Mucosa of stomach (tissue), 1 donor: ENCODE data around the gene RAMP3.

Experiments used
- H3K27me3 ChIP-seq: one replicate; pipeline ENCODE4 v1.7.0; 2013; ENCODE audit warnings: mild to moderate bottlenecking, low read length; ENCODE audit not compliant: control insufficient read depth, insufficient read depth
- H3K36me3 ChIP-seq: one replicate; pipeline ENCODE4 v1.7.0; 2013; ENCODE audit warnings: low read length; ENCODE audit not compliant: control insufficient read depth, insufficient read depth
- H3K4me1 ChIP-seq: one replicate; pipeline ENCODE4 v1.7.0; 2013; ENCODE audit warnings: mild to moderate bottlenecking, low read length; ENCODE audit not compliant: control insufficient read depth, insufficient read depth
- H3K4me3 ChIP-seq: one replicate; pipeline ENCODE4 v1.7.0; 2013; ENCODE audit warnings: low read length
- H3K9ac ChIP-seq: one replicate; pipeline ENCODE4 v1.7.0; 2013; ENCODE audit warnings: mild to moderate bottlenecking, low read length, moderate library complexity
- H3K9me3 ChIP-seq: one replicate; pipeline ENCODE4 v1.7.0; 2013; ENCODE audit warnings: mild to moderate bottlenecking, low read length, moderate library complexity; ENCODE audit not compliant: control insufficient read depth
- donor health status: Pancreatic carcinoma.

RAMP3 gene

DNA sequence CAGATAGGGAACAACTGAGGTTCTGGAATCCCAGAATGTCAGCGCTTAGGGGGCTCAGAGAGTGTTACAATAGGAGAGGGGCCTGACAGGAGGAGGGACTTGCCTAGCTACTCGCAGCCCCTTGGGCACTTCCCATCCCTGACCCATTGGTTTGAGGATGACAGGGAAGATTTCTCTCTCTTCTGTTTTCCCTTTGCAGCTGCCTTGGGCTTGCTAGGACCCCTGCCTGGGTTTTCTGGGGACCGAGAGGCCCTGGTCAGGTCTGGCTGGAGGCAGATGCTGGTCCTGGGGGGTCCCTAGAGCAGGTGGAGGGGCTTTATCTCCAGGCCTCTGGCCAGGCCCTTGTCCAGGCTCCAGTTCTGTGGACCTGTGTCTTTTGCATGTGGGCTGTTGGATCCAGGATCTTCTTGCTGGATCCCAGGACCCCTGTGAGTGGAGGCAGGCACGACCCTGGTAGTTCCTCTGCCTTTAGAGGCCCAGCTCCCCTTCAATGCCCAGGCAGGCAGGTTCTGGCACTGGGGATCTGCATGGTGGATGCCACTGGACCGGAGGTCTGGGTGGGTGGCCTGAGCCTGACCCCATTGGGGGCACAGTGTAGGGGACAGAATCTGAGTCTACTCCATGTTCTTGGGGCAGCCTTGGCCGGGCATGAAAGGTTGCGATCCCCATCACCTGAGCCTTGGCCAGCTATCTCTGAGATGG, 26.9 kb downstream of the RAMP3 start:
- Histone ChIP-seq H3K27me3 (no peaks in the 10 kb centered on the region), H3K9me3 (no peaks in the 10 kb centered on the region), H3K9ac (no peak overlapping the region), H3K4me1 (no peaks in the 10 kb centered on the region), H3K4me3 (no peak overlapping the region), H3K36me3 (no peaks in the 10 kb centered on the region)

DNA sequence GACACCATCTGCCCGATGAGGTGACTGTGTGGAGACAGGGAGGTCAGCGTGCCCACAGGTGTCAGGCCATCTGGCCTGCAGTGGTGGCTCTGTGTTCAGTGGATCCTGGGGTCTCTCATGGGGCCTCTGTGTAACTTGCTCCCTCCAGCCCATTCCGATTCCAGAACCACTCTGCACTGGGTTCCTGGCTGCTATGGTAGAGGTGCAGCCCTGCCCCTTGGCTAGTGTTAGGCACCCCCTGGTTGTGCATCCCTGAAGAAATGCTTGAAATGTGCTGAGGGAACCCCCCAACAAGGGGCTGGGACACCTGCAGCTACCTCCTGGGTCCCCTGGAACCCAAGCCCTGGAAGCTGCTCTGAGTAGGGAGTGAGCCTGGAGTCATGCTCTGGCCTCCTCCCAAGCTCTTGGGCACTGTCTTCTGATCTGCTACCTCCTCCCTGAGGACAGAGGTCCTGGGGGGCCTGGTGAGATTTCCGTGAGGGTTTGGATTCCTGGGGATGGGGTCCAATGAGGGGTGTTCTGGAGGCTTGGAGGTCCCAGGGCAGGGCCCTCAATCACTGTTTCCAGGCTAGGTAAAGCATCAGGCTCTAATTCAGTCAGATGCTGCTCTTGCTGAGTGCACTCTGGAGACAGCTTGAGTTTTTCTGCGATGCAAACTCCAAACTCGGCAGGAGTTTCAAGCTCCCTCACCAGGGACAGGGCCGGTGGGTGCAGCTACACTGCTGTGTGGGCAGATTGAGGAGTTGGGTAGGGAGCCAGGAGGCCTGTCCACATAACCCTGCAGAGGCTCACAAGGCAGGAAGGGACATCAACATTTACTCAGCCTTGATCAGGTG, 27.7 kb downstream of the RAMP3 start:
- Histone ChIP-seq H3K9ac (no peak overlapping the region), H3K9me3 (no peaks in the 10 kb centered on the region), H3K36me3 (no peaks in the 10 kb centered on the region), H3K4me1 (no peaks in the 10 kb centered on the region), H3K4me3 (no peak overlapping the region), H3K27me3 (no peaks in the 10 kb centered on the region)

DNA sequence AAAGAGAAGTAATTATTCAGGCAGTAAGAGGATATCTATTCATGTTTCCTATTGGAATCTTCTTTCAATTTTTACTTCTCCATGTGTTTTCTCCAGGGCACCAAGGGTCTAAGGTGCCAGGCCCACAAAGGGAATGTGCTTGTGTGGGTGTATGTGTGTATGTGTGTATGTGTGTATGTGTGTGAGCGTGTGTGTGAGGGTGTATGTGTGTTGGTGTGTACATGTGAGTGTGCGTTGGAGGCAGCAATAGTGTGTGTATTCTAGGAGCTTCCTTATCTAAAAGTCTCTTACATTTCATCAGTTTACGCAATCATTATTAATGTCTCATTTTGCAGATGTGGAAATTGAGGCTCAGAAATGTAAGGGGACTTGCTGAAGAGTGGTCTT, 28.3 kb downstream of the RAMP3 start:
- no peak overlapping the region for H3K9ac ChIP-seq
- H3K36me3 ChIP-seq, result no peaks in the 10 kb centered on the region
- no peaks in the 10 kb centered on the region for H3K9me3 ChIP-seq
- no peaks in the 10 kb centered on the region for H3K4me1 ChIP-seq
- no peaks in the 10 kb centered on the region for H3K27me3 ChIP-seq
- no peak overlapping the region for H3K4me3 ChIP-seq

DNA sequence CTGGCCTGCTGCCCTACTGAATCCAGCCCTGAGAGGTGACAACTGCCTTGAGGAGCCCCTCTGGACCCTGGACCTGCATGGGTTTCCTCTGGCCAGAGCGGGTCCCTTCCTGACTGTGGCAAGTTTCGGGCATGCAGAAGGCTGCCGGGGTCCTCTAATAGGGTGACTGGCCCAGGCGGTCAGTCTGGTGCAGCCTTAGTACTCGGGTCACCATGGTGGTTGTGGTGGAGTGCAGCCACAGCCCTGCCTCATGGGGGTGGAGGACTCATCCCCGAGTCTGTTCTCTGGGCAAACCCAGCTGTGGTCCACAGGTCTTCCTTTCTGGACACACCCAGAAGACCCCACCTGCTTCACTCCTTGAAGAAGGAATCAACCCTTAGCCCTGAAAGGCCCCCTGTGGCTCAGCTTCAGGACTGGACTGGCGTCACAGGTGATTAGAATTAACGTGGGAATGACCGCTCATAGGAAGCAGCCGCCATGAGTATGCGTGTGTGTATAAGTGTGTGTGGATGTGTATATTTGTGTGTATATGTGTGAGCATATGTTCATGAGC, 28.7 kb downstream of the RAMP3 start:
- H3K4me1 ChIP-seq, result no peaks in the 10 kb centered on the region
- no peaks in the 10 kb centered on the region for H3K27me3 ChIP-seq
- no peaks in the 10 kb centered on the region for H3K9me3 ChIP-seq
- H3K4me3 ChIP-seq, result no peak overlapping the region
- H3K36me3 ChIP-seq, result no peaks in the 10 kb centered on the region
- H3K9ac ChIP-seq, result no peak overlapping the region

DNA sequence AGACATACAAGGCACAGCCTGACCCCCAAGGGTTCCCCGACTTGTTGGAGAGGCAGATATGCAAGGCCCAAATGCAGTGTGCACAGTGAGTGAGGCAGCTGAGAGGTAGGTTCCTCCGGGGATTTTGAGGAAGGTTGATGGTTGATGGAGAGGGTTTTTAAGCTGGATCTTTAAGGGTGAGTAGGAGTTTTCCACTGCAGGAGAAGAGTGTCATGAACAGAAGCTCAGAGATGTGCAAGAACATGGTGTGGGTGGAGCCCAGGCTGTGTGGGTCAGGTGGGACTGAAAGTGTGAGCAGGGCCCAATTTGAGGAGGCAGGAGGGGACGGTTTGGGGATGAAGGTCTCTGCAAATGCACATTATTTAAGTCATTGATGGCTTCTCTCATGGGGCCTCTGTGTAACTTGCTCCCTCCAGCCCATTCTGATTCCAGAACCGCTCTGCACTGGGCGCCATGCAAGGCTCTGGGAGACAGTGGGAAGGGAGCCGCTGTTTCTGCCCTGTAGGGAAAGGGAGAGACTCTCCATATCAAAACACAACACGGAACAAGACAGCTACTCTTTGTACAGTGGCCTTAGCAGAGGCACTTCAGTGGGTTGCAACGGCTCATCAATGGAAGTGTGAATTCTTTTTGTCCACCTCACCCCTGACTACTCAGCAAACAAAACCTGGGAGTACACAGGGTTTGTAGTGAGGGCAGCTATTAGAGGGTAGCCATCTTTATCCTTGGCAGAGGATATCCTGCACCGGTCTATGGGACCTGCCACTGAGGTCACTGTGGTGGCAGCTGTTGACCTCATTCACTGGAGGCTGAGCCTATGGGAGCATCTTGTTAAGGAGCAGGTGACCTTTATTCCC, 29.7 kb downstream of the RAMP3 start:
- Histone ChIP-seq H3K9me3 (no peaks in the 10 kb centered on the region), H3K36me3 (no peaks in the 10 kb centered on the region), H3K27me3 (no peaks in the 10 kb centered on the region), H3K9ac (no peak overlapping the region), H3K4me3 (no peak overlapping the region), H3K4me1 (no peaks in the 10 kb centered on the region)

DNA sequence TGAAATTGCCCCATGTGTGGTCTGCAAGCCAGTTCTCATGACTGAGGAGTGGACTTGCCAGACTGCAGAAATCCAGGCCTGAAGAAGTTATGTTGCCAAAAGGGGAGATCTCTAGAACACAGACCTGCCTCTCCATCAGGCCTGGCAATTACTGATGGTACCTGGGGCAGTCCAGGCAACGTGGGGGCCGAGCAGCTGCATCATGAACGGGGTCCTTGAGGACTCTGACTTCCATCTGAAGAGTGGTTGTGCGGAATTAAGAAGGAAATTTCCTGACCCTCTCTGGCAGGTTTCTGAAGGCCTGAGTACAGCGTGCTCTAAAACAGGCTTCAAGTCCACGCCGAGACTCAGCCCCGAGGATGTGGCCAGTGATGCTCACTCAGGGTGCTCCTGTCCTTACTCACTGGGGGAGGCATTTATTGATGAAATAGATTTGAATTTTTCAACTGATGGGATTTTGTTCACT, 30.4 kb downstream of the RAMP3 start:
- Histone ChIP-seq H3K36me3 (no peaks in the 10 kb centered on the region), H3K27me3 (no peaks in the 10 kb centered on the region), H3K9ac (no peak overlapping the region), H3K9me3 (no peaks in the 10 kb centered on the region), H3K4me1 (no peaks in the 10 kb centered on the region), H3K4me3 (no peak overlapping the region)

DNA sequence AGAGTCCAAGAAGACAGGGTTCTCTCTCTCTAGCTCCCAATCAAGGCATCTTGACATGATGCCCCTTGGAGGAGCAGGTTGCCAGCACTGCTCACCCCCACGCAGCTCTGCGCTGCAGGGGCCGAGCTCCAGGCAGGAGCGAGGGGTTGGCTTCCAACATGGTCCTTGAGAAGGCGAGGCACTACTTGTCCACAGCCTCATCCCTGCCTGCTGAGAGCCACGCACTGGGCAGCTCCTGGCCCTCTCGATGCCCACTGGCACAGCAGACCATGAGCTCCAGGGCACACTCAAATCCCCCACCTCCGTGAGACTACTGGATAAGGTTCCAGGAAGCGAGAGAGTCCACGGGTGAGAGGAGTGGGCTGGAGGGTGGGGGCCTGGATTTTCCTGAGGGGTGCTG, 31.1 kb downstream of the RAMP3 start:
- H3K4me1 ChIP-seq, result no peaks in the 10 kb centered on the region
- no peaks in the 10 kb centered on the region for H3K9me3 ChIP-seq
- no peaks in the 10 kb centered on the region for H3K36me3 ChIP-seq
- no peak overlapping the region for H3K9ac ChIP-seq
- H3K4me3 ChIP-seq, result no peak overlapping the region
- H3K27me3 ChIP-seq, result no peaks in the 10 kb centered on the region

DNA sequence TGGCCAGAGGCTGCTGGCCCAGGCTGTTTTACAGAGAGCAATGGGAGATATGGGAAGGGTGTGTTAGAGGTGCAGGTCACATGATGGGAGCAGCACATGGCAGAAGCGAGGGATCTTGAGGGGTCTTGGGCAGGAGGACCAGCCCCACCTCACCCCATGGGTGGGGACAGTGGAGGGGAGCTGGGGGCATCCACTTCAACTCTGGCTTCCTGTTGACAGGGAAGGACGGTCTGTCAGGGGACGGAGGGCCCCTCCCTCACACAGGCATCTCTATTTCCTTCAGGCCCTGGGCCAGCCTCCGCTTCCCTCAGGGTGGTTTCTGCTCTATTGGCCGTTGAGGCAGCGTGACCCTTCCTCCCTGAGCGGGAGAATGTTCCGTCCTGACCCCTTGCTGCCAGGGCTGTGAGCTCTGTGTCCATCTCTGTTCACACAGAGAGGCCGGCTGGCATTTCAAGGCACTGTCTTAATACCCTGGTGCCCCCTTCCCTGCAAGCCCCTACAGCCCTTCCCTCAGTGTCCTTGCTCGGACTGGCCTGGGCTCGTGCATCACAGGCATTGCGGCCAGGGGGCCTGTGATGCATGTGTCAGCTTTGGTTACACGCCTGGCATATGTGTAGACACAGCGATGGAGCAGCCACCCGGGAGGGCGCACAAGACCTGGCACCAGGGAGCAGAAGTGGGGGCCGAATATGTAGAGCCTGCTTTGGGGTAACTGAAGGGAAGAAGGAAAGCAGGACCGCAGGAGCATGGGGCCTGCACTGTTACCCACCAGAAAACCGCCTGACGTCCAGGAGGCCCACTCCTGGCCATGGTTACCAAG, 31.8 kb downstream of the RAMP3 start:
- Histone ChIP-seq H3K9me3 (no peaks in the 10 kb centered on the region), H3K4me3 (no peak overlapping the region), H3K27me3 (no peaks in the 10 kb centered on the region), H3K4me1 (no peaks in the 10 kb centered on the region), H3K9ac (no peak overlapping the region), H3K36me3 (no peaks in the 10 kb centered on the region)

DNA sequence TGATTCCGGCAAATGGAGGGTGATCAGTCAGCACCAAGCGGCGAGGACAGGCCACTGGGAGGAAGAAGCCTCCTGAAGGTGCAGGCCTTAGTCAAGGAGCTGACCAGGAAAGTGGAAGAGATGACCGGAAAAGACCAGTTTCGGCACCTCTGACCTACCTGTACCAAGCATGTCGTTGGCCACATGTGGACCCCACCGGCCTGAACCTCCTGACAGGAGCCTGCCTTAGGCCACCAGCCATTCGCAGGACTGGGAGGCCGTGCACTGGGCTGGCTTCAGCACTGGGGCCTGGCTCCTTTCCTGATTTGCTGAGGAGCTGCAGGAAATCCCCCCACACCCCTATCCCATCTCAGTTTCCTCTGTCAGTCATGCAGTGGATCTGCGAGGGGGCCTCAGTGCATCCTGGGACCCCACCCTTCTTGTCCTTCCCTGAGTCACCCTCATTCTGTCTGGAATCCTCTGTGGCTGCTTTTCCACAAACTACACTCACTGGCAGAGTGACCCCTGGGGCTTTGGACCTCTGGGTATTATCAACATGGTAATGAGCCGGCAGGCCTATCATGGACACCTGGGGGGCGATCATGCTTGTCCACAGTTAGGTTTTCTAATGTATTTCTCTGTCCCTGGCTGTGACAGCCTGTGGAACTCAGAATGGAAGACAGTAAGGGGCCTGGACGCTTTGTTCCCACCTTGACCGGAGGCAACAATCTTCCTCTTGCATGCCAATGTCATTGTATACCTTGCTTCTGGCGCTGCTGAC, 33.0 kb downstream of the RAMP3 start:
- H3K27me3 ChIP-seq, result no peaks in the 10 kb centered on the region
- H3K9me3 ChIP-seq, result no peaks in the 10 kb centered on the region
- H3K4me3 ChIP-seq, result no peak overlapping the region
- H3K4me1 ChIP-seq, result no peaks in the 10 kb centered on the region
- H3K36me3 ChIP-seq, result no peaks in the 10 kb centered on the region
- H3K9ac ChIP-seq, result no peak overlapping the region

DNA sequence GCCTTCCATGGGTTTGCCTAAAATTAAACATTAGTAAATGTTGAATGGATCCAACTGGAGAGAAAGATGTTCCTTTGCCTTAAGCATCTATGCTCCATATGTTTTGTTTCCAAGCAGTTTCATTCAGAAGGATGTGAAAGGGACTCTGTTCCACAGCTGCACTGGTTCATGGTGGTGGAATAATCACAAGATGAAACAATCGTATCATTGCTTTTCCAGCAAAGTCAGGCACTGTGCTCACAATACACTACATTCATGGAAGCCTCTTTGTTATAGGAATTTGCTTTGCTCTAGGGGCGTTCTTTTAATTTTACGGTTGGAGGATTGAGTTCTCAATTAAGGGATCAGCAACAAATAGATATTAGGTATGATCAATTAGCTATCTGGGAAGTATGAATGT, 33.8 kb downstream of the RAMP3 start:
- Histone ChIP-seq H3K4me1 (no peaks in the 10 kb centered on the region), H3K27me3 (no peaks in the 10 kb centered on the region), H3K36me3 (no peaks in the 10 kb centered on the region), H3K9ac (no peak overlapping the region), H3K9me3 (no peaks in the 10 kb centered on the region), H3K4me3 (no peak overlapping the region)

DNA sequence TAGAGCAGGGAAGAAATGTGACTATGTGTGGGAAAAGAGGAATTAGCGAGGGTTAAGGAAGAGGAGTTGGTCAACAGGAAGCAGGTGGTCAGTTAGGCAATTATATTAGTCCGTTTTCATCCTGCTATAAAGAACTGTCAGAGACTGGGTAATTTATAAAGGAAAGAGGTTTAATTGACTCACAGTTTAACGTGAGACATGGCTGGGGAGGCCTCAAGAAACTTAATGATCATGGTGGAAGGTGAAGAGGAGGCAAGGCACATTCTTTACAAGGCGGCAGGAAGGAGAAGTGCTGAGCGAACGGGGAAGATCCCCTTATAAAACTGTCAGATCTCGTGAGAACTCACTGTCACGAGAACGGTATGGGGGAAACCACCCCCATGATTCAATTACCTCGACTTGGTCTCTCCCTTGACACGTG, 35.0 kb downstream of the RAMP3 start:
- Histone ChIP-seq H3K9ac (no peak overlapping the region), H3K4me3 (no peak overlapping the region), H3K36me3 (no peaks in the 10 kb centered on the region), H3K9me3 (no peaks in the 10 kb centered on the region), H3K4me1 (no peaks in the 10 kb centered on the region), H3K27me3 (no peaks in the 10 kb centered on the region)
